ENCODE data around the gene GABBR2. TPM values are rescaled to one million over a fixed set of nuclear protein-coding genes. Genes with fewer than 3 reads are reported as not detected.

Gene GABBR2
- total RNA-seq, 1 experiment from 2014 or later, result 6.3 TPM

GRCh38 chr9:98637381-98637780 lies 71.4 kb downstream of the GABBR2 start:
- Histone ChIP-seq H3K27ac (ENCODE audit: low read length) (no peak overlapping the region), H3K36me3 (ENCODE audit: control insufficient read depth, insufficient read depth, low read length) (no peaks in the 10 kb centered on the region), H3K27me3 (ENCODE audit: control insufficient read depth, insufficient read depth, low read length) (no peaks in the 10 kb centered on the region), H3K9me3 (ENCODE audit: control insufficient read depth, insufficient read depth, low read depth, low read length) (no peaks in the 10 kb centered on the region), H3K4me3 (ENCODE audit: low read depth in 2 of 2, low read length in 2 of 2) (no peak overlapping the region), H3K4me1 (ENCODE audit: control insufficient read depth, insufficient read depth, low read length) (no peaks in the 10 kb centered on the region)
- ChIA-PET CTCF (no interaction called here), POLR2A (no interaction called here)
- ATAC-seq (no peak), DNase-seq (ENCODE audit: low read depth, low spot score) (no peak)
- in situ Hi-C loops (cut with HindIII; ENCODE audit: low pct_unique_long_range_greater_than_20kb, low sequenced_read_pairs) (no loop called here), intact Hi-C loops (cut with micrococcal nuclease; ENCODE audit: unreplicated experiment) (no loop called here)
- BruUV-seq (replicated peaks), result no TSS peak
- TF ChIP-seq SIN3A (IDR thresholded peaks at IDR 0.05; ENCODE audit: borderline replicate concordance, insufficient read depth, low read depth, low read length), result no peak
- no peak for TF ChIP-seq POLR2AphosphoS5 (IDR thresholded peaks at IDR 0.05; ENCODE audit: low read depth, low read length)
- TF ChIP-seq CTCF (IDR thresholded peaks at IDR 0.05), result no peak
- no peak for TF ChIP-seq REST (IDR thresholded peaks at IDR 0.05; ENCODE audit: insufficient read depth in 1 of 2, low read depth in 2 of 2, low read length in 1 of 2)
- no peak for TF ChIP-seq TCF7L2 (IDR thresholded peaks at IDR 0.05; ENCODE audit: low read depth, low read length)

GRCh38 chr9:98635374-98635773 lies 73.4 kb downstream of the GABBR2 start:
- ATAC-seq (no peak), DNase-seq (ENCODE audit: low read depth, low spot score) (no peak)
- H3K9me3 ChIP-seq (ENCODE audit: control insufficient read depth, insufficient read depth, low read depth, low read length), result no peaks in the 10 kb centered on the region
- no peak overlapping the region for H3K4me3 ChIP-seq (ENCODE audit: low read depth in 2 of 2, low read length in 2 of 2)
- ChIA-PET POLR2A (no interaction called here), CTCF (no interaction called here)
- BruUV-seq (replicated peaks), result no TSS peak
- no peaks in the 10 kb centered on the region for H3K27me3 ChIP-seq (ENCODE audit: control insufficient read depth, insufficient read depth, low read length)
- TF ChIP-seq TCF7L2 (IDR thresholded peaks at IDR 0.05; ENCODE audit: low read depth, low read length) (no peak), SIN3A (IDR thresholded peaks at IDR 0.05; ENCODE audit: borderline replicate concordance, insufficient read depth, low read depth, low read length) (no peak), POLR2AphosphoS5 (IDR thresholded peaks at IDR 0.05; ENCODE audit: low read depth, low read length) (no peak), REST (IDR thresholded peaks at IDR 0.05; ENCODE audit: insufficient read depth in 1 of 2, low read depth in 2 of 2, low read length in 1 of 2) (no peak), CTCF (IDR thresholded peaks at IDR 0.05) (no peak)
- H3K27ac ChIP-seq (ENCODE audit: low read length), result no peak overlapping the region
- no peaks in the 10 kb centered on the region for H3K4me1 ChIP-seq (ENCODE audit: control insufficient read depth, insufficient read depth, low read length)
- intact Hi-C loops (cut with micrococcal nuclease; ENCODE audit: unreplicated experiment) (no loop called here), in situ Hi-C loops (cut with HindIII; ENCODE audit: low pct_unique_long_range_greater_than_20kb, low sequenced_read_pairs) (no loop called here)
- H3K36me3 ChIP-seq (ENCODE audit: control insufficient read depth, insufficient read depth, low read length), result no peaks in the 10 kb centered on the region
